CD4-positive, alpha-beta T cell treated with Interleukin-6 for 4 hours (primary cell): ENCODE results near the gene COPS9.

Experiments used
- DNase-seq: peaks from one replicate; pipeline ENCODE4 v3.0.0-alpha.2; 2020; ENCODE audit warnings: mixed read lengths

COPS9 gene

DNA sequence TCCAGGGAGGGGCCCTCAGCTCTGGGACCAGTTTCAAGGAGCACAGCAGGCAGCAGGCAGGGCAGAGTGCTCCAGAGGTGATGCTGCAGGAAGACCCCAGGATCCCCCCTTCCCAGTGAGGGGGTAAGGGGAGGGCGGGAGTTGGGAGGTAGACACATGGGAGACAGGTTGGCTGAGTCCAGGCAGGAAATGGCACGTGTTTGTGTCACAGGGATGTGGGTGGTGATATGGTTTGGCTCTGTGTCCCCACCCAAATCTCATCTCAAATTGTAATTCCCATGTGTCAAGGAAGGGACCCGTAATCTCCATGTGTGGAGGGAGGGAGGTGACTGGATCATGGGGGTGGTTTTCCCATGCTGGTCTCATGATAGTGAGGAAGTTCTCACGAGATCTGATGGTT, 29.6 kb upstream of the COPS9 start:
- no peak for DNase-seq

DNA sequence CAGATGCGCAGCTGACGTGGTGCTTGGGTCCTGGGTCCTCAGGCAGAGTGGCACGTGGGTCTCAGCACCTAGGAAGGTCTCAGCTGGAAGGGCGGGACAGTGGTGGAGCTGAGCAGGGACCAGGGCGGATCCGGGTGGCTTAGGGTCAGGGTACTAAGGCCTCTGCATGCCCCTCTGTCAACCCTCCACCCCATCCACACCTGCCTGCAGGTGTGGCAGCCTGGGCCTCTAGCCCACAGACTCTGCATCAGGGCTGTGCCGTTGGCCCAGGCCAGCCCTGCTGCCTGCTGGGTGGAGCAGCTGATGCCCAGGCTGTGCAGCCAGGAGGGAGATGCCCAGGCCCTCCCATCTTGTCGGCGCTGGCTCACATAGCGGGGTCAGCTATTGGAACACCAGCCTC, 28.9 kb upstream of the COPS9 start:
- no peak for DNase-seq

DNA sequence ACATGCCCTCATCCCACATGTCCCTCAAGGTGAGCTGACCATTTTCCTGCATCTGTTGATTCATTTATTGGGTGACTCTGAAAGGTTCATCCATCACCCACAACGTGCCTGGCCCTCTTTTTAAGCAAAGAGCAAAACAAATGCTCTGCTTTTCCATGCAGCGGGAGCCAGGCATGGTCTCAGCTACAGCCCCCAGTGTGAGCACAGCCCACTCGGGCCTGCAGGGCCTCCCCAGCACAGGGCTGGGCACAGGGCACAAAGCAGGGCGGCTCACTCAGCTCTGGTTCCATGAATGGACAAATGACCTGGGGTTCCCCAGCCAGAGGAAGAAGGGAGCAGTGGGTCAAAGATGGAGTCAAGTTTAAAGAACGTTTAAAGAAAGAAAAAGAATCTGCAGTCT, 28.5 kb upstream of the COPS9 start:
- no peak for DNase-seq

DNA sequence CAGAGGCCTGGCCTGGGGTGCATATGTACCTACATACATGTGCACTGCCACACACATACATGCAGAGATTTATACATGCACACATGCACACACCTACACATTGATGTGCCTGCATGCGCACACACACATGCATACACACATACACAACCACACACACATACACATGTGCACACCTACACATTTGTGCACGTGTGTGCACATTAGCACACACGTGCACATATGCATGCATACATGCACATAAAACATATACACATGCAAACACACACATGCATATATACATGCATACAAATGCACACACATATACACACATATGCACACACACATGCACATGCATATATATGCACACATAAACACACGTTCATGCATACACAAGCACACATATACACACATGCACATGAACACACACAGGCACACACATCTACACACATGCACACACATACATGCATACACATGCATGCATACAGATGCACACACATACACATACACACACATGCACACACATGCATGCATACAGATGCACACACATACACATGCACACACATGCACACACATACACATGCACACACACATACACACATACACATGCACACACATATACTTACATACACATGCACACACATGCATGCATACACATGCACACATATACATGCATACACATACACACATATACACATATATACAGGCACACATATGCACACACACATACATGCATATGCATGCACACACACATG, 27.9 kb upstream of the COPS9 start:
- DNase-seq: no peak

DNA sequence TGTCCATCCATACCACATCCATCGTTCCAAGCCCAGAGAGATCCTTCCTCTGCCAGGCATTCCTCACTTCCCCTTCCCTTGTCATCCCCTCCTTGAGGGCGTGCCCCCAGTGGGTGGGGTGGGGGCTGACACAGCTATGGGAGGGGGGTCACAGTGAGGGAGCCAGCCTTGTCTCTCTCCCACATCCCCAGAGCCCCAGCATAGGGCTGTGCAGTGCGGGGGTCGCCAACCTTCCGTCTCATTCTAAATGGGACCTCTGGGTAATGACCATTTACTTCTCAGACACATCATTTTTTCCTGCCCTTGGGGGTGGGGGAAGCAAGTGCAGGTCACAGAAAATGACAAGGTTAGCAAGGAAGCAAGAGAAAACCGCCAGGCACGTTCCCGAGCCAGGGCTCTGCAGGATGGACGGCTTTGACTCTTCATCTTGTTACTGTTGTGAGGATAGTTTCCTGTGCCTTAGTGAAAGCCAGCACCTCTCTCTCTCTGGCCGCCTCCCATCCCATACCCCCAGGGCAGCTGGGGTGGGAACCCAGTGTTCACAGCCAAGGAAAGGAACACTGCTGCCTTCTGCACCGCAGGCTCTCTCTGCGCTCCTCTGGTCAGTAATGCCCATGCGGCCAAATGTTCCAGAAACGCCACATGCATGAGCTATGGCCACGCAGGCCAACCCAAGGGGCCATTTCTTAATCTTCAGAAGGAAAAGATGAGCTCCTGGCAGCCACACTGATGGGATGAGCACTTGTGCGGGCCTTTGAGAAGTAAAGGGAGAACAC, 27.0 kb upstream of the COPS9 start:
- DNase-seq: no peak

DNA sequence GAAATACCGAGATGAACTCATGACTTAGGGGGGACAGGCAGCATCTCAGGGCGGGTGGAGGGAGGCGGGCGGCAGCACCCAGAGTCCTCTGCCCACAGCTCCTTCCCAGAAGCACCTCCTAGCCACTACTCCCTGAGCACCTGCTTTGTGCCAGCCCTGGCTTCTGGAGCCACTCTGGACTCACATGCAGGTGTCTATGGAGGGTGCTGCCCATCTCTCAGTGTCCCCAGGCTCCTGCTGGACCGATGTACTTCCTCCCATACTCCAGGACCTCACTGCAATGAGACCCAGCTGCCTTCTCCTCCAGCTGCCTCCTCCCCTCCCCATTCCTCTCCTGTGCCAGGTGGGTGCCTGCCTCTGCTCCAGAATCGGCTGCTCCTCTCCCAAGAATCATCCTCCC, 26.4 kb upstream of the COPS9 start:
- DNase-seq: no peak

DNA sequence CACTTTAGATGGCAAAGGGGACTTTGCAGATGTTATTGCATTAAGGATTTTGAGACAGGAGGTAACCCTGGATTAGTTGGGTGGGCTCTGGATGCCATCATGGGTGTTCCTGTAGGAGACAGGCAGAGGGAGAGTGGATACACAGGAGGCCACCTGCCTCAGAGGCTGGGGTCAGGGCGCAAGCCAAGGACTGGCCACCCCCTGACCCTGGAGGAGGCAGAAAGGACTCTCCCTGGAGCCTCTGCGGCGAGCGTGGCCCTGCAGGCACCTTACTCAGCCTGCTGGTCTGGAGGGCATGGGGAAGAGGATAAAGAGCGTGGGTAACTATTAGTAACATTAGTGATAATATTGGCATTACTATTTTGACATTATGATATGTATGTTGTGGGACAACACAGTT, 25.9 kb upstream of the COPS9 start:
- DNase-seq: no peak

DNA sequence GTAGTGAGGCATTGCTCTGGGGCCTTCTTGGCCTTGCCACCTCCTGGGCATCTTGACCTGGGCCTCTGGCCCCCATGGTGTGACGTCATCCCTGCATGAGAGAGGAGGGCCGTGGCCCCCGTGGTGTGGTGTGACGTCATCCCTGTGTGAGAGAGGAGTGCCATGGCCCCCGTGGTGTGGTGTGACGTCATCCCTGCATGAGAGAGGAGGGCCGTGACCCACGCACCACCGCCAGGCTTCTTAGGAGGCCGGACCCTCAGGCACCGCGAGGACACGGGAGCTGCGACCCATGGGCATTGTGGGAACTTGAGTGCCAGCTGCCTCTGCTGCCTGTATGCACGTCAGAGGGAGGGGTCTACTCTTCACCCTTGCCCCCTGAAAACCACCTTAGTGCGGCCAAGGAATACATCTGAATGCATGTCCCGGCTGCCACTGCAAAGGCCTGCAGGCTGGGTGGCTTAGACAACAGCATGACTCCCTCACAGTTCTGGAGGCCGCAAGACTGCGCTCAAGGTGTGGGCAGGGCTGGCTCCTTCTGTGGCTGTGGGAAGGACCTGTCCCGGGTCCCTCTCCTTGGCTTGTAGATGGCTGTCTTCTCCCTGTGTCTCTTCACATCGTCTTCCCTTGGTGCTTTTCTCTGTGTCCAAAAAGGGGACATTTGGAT, 25.1 kb upstream of the COPS9 start:
- no peak for DNase-seq

DNA sequence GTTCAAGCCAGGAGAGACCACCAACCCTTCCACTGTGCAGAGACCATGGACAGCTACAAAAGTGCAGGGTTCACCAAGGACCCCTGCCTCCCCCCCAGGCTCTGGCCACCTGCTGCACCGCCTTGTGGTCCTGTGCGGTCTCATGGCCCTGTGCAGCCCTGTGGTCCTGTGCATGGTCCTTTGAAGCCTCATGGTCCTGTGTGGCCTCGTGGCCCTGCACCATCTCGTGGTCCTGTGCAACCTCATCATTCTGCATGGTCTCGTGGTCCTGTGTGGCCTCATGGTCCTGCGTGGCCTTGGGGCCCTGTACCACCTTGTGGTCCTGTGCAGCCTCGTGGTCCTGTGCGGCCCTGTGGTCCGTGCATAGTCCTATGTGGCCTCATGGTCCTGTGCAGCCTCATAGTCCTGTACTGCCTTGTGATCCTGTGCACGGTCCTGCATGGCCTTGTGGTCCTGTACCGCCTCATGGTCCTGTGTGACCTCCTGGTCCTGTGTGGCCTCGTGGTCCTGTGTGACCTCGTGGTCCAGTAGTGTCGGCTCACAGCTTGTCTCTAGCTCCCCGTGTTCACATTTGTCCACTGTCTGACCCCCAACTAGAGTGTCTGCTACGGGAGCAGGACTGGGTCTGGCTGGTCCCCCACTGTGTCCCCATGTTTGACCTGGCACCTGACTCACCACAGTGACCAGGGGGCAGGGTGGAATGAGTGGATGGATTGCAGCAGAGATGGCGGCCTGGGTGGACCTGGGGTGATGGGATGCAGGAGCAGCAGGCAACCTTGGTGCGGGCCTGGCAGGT, 24.4 kb upstream of the COPS9 start:
- no peak for DNase-seq

DNA sequence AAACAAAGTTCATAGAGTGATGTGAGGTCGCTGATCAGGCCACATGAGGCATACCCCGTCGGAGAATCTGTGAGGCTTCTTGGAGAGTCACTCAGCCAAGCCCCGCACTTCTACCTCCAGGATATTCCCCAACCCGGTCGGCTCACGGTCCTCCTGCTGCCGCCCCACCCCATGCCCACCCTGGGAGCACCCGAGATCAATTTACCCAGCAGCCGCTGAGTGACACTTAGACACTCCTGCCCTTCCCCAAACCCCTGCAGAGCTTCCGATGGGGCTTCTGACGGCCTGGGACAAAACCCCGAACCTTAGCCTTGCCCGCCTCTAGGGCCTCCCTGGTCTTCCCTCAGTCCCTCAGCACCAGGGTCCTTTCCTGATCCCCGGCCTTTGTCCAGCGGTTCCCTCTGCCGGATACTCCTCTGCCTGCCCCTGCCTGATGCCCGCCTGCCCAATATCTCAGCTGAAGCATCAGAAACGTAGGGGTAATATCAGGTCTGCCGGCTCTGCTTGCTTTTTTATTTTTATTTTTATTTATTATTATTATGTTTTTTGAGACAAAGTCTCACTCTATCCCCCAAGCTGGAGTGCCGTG, 23.2 kb upstream of the COPS9 start:
- DNase-seq: no peak

DNA sequence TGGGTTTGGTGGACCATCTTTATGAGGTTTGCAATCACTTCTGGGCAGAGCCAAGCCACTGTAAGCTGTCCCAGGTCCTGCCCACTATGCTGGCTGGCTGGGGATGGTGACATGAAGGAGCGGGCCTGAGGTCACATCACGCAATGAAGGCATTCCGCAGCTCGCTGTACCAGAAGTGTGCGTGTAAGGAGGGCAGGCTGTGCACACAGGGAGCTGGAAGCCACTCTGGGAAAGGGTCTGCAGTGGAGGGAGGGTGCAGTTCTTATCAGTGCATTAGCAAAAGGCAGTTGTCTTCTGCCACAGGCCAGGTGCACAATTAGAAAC, 21.0 kb upstream of the COPS9 start:
- no peak for DNase-seq

DNA sequence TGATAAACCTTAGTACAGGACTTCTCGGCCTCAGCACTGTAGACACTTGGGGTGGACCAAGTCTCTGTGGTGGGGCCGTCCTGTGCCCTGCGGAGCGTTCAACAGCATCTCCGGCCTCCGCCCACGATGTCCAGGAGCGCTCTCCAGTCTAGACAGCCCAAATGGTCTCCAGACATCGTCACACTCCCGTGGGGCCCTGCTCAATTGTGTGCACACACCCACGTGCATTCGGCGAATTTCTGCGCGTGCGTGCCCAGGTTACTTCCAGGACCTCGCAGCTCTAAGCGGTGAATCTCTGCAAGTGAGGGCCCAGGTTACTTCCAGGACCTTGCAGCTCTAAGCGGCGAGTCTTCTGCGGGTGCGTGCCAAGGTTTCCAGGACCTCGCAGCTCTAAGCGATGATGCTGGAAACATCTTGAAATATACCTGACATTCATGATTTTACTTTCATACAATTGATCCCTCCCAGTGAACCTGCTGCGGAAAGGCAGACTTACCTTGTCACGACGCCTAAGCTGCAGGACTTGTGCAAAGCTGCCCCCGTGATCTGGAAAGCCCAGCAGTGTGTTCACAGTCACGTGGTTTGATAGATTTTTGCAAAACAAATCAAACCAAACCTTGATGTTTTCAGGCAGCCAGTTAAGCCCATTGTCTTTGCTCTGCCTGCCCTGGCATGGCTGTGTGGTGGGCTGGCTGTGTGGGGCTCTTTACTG, 20.5 kb upstream of the COPS9 start:
- no peak for DNase-seq

DNA sequence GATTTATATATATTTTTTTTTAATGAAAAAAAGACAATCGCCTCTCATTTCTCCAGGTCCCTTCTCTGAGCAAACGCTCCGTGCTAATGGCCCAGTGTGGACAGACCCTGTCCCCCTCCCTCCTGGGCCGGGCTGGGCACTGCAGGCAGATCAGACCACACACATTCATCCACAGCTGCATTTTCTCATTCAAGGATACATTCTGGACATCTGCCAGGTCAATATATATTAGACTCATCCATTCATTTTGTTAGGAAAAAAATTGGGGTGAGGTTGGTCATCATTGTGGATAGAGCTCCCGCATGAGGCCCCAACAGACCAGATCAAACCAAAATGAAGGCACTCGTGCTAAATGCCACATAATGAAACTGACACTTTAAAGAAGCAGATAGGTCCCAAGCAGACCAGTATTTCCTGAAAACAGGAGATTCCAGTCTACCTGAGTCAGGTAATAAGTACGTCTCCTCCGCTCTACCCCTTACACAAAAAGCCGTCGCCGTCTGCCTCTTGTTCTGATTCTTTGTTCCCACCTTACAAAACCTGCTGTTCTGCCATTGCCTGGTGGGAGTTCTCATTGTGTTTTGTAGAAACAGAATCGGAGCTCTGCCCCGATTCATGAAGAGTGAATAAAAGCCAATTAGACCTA, 19.8 kb upstream of the COPS9 start:
- no peak for DNase-seq

DNA sequence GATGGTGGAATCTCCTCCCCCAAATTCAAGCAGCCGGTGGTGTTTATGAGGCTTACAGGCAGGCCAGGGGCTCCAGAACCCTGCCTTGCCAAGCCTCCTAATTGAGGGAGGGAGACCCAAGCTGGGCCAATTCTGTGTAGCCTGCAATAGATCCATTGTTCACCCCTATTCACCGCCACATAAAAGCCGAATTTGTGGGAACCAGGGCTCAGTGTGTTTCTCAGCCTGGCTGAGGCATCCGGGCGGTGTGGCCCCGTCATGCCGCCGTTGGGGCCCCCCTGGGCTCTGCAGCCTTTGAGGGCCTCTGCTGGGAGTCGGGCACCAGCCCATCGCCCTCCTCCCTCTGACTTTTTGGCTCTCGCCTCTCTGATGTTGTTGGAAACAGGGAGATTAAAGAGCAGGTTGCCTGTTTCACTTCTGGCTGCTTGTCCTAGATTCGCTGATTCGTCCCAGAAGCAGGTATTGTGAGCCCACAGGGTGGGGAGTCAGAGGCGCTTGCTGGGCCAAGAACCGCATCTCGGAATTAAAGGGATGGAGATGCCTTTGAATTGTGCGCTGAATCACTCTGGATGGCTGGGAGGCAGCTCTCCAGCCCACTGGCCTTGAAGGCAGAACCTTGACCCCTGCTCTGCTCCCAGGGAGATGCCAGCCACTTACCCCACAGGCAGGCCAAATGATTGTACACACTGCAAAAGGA, 19.1 kb upstream of the COPS9 start:
- no peak for DNase-seq

DNA sequence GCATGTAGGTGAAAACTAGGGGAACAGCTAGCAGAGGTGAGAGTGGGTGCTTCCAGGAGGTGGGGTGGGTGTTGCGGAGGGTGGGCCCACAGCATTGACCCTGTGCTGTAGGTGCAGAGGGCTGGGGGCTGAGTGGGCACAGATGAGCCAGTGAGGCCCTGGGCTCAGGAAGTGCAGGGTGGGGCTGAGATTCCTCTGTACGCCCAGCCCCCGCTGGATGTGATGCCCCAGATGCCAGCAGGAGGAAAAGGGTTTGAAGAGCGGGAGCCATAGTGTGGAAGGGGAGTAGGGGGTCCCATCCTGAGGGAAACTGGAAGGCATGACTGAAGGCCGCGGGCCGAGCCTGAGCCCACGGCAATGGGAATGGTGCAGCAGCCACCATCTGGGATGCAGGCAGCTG, 18.5 kb upstream of the COPS9 start:
- no peak for DNase-seq

DNA sequence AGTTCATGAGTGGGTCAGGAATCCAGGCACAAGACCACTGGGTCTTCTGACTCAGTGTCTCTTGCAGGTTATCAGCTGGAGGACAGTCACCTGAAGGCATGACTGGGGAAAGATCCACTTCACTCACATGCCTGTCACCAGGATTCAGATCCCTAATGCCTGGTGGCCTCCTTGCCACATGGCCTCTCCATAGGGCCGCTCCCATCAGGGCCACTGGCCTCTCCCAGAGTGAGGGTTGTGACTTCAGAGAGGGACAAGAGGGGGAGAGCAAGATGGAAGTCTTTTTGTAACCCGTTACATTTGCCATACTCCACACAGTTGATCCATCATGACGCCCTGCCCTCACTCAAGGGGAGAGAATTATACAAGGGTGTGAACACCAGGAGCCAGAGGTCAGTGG, 17.3 kb upstream of the COPS9 start:
- DNase-seq: no peak

DNA sequence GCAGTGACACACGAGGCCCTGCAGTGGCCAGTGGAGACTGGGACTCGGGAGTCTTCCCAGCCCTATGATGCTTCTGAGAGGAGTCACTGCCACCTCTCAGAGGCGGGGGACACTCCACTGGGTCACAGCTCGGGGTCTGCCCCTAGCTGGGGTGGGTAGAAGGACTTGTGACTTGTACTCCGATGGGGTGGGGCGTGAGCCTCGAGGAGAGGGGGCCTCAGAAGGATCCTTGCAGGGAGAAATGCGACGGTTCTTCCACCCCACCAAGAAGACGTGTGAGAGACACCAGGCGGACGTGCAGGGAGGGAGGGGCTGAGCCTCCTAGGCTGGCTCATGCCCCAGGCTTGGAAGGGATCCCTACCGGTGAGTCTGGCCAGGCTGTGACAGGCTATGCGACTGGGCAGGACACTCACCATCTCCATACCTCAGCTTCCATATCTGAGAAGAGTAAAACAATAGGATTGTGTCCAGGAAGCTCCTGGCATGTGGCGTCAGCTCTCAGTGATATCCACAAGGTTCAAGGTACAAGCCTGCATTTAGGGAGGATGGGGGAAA, 15.4 kb upstream of the COPS9 start:
- DNase-seq: no peak

DNA sequence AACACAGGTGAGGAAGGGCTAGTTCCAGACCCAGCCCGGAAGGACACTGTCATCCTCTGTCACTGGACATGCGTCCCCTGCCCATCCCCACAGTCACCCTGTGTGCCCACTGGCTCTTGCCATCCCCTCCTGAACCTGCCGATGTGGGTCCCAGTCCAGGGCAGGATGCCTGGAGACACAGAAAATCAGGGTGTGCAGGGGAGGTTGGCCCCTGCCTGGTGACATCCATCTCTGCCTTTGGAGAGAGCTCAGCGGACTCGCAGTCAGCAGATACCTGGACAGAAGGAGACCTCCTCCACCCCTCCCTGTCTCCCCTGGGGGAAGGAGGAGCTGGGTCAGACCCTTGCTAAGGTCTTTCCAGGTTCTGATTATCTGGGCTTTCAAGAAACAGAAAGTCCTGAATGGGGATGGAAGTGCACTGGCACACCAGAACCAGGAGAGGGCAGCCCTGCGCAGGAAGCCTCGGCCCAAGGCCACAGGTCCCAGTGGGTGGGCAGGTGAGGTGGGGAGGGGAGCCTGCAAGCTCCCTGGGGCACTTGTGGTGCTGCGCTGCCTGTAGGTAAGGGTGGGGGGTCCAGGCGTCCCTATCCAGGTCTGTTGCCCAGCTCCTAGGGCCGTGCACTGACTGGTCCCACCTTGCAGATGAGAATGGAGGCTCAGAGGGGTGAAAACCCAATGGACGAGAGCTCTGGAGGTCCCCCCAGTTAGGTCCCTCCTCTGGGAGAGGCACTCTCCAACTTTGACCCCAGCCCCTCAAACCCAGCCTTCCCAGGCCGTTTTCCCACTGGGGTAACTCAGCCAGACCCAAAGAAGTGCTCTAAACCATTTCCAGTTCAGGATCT, 14.1 kb upstream of the COPS9 start:
- DNase-seq: peak; percentile 22

DNA sequence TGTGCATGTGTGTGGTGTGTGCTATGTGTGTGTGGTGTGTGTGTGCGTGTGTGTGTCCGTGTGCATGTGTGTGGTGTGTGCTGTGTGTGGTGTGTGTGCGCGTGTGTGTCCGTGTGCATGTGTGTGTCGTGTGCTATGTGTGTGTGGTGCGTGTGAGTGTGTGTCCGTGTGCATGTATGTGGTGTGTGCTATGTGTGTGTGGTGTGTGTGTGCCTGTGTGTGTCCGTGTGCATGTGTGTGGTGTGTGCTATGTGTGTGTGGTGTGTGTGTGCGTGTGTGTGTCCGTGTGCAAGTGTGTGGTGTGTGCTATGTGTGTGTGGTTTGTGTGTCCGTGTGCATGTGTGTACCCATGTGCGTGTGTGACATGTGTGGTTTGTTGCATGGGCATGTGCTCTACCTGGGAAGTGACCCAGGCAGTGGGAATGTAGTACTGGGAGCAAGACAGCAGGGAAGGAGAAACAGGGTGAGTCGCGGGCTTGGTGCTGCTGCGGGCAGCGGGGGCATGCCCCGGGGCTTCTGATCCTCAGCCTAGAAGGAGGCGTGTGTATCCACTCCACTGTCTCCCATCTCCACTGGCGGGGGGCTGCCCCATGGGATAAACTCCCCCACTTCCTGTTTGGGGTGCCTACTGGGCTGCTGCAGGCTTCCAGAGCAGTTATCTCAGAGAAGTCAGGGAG, 11.9 kb upstream of the COPS9 start:
- no peak for DNase-seq
